Thyroid gland (tissue), 4 donors: ENCODE measurements around the gene JAG2.

Source experiments
- POLR2A ChIP-seq, 2 donors: fragments of 450-650 bp; IDR thresholded peaks; one replicate each; pipeline ENCODE4 v1.6.1; 2017; ENCODE audit warnings: antibody characterized with exemption in 2 of 2, mild to moderate bottlenecking in 2 of 2, moderate library complexity in 1 of 2
- TF ChIP-seq, protein P1 (sequence below), 6 experiments: fragments of 200-600 bp in 3 of 6; fragments of 450-650 bp in 3 of 6; sonication (generic) in 3 of 6; IDR thresholded peaks; one replicate each; pipeline ENCODE4 v1.5.1; 2016 to 2019; ENCODE audit warnings: antibody characterized with exemption in 6 of 6, mild to moderate bottlenecking in 2 of 6, inconsistent platforms in 1 of 6, moderate library complexity in 1 of 6

DNA sequence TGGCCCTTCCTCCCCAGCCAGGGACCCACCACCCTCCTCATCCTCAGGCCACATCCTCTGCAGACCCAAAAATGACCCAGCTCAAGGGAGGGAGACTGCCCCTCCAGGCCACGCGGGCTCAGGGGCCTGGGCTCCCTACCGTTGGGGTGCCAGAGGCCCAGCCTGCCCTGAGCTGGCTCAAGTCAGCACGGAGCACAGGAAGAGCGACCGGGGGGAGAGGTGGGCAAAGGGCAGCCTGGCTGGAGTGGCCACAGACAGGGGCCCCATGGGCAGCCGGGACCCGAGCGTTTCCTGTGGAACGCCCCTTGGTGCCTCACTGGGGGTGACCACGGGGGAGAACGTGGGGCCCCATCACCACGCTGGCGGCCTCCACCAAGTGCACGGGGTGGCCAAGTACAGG lies 10.7 kb downstream of the JAG2 start:
- TF ChIP-seq, protein P1, sequence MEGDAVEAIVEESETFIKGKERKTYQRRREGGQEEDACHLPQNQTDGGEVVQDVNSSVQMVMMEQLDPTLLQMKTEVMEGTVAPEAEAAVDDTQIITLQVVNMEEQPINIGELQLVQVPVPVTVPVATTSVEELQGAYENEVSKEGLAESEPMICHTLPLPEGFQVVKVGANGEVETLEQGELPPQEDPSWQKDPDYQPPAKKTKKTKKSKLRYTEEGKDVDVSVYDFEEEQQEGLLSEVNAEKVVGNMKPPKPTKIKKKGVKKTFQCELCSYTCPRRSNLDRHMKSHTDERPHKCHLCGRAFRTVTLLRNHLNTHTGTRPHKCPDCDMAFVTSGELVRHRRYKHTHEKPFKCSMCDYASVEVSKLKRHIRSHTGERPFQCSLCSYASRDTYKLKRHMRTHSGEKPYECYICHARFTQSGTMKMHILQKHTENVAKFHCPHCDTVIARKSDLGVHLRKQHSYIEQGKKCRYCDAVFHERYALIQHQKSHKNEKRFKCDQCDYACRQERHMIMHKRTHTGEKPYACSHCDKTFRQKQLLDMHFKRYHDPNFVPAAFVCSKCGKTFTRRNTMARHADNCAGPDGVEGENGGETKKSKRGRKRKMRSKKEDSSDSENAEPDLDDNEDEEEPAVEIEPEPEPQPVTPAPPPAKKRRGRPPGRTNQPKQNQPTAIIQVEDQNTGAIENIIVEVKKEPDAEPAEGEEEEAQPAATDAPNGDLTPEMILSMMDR (IDR thresholded peaks at IDR 0.05): no peak
- no peak for TF ChIP-seq POLR2A (IDR thresholded peaks at IDR 0.05)
